ENCODE measurements around the gene HOXB6. TPM values are rescaled to one million over a fixed set of nuclear protein-coding genes. Genes with fewer than 3 reads are reported as not detected.
A peak's percentile ranks its signal among the peaks of the same experiment; 100 is the strongest.

HOXB6 gene
- total RNA-seq, 2 donors from 2014 or later, result not detected

- Mint-ChIP-seq H3K4me1 (peaks cover 7% of the 10 kb centered on the region), H3K27me3 (ENCODE audit: insufficient read depth) (peaks cover 99% of the 10 kb centered on the region), H3K9me3 (peaks cover 2% of the 10 kb centered on the region), H3K27ac (no peak overlapping the region), H3K4me3 (peak overlapping the region; percentile 43), H3K36me3 (ENCODE audit: low read depth) (no peaks in the 10 kb centered on the region)
- no peak overlapping the region for H3K4me3 ChIP-seq (ENCODE audit: low read length)
- H3K4me1 ChIP-seq (ENCODE audit: control insufficient read depth, insufficient read depth, low read length), result no peaks in the 10 kb centered on the region
- TF ChIP-seq CTCF (conservative IDR thresholded peaks at IDR 0.05), result no peak
- peak; percentile 64 for DNase-seq
- peaks cover 100% of the 10 kb centered on the region for H3K27me3 ChIP-seq (ENCODE audit: control insufficient read depth, insufficient read depth, low read length, poor library complexity, severe bottlenecking)
- peaks cover 13% of the 10 kb centered on the region for H3K9me3 ChIP-seq (ENCODE audit: control insufficient read depth, low read length)
- H3K27ac ChIP-seq (ENCODE audit: low read depth, low read length), result peak overlapping the region; percentile 24
- 4% methylated on average over 11 of the region's 15 CpGs; no CpG with 5 or more reads in 1 of the 2 experiments for WGBS, 2 experiments (ENCODE audit: insufficient coverage in 1 of 2, insufficient read length in 1 of 2)
- H3K36me3 ChIP-seq (ENCODE audit: control insufficient read depth, insufficient read depth, low read length), result no peaks in the 10 kb centered on the region
- no peak overlapping the region for H3K9ac ChIP-seq (ENCODE audit: extremely low read depth, low read length, poor library complexity, severe bottlenecking)
These were observed 5.0 kb upstream of the HOXB6 start for GRCh38 chr17:48609759-48610281.

GRCh38 chr17:48609033-48609432, 4.2 kb upstream of the HOXB6 start:
- Histone ChIP-seq H3K36me3 (ENCODE audit: control insufficient read depth, insufficient read depth, low read length) (no peaks in the 10 kb centered on the region), H3K9me3 (ENCODE audit: control insufficient read depth, low read length) (peaks cover 16% of the 10 kb centered on the region), H3K27me3 (ENCODE audit: control insufficient read depth, insufficient read depth, low read length, poor library complexity, severe bottlenecking) (peaks cover 100% of the 10 kb centered on the region), H3K27ac (ENCODE audit: low read depth, low read length) (no peak overlapping the region), H3K4me3 (ENCODE audit: low read length) (no peak overlapping the region), H3K4me1 (ENCODE audit: control insufficient read depth, insufficient read depth, low read length) (no peaks in the 10 kb centered on the region), H3K9ac (ENCODE audit: extremely low read depth, low read length, poor library complexity, severe bottlenecking) (no peak overlapping the region)
- DNase-seq, result no peak
- Mint-ChIP-seq H3K36me3 (ENCODE audit: low read depth) (no peaks in the 10 kb centered on the region), H3K4me1 (peaks cover 7% of the 10 kb centered on the region), H3K9me3 (peaks cover 2% of the 10 kb centered on the region), H3K27ac (no peak overlapping the region), H3K27me3 (ENCODE audit: insufficient read depth) (peaks cover 99% of the 10 kb centered on the region), H3K4me3 (no peak overlapping the region)
- TF ChIP-seq CTCF (conservative IDR thresholded peaks at IDR 0.05), result no peak

DNA sequence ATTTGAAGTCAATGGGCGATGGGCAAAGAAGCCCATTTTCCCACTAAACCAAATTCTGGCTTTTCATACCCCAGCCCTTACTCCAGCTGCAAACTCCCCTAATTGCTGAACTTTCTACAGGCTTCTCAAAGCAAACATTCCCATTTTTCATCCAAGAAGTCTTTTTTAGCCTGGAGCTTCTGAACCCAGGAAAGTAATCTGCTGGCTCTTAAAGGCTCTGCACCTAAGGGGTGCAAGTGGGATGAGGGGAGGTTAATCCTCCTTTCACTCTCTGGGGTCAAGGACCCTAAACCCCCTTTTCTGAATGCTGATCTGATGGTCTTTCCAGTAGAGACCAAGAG, 3.7 kb upstream of the HOXB6 start:
- TF ChIP-seq CTCF (conservative IDR thresholded peaks at IDR 0.05), result no peak
- Histone ChIP-seq H3K27ac (ENCODE audit: low read depth, low read length) (no peak overlapping the region), H3K9ac (ENCODE audit: extremely low read depth, low read length, poor library complexity, severe bottlenecking) (no peak overlapping the region), H3K4me3 (ENCODE audit: low read length) (no peak overlapping the region), H3K36me3 (ENCODE audit: control insufficient read depth, insufficient read depth, low read length) (no peaks in the 10 kb centered on the region), H3K4me1 (ENCODE audit: control insufficient read depth, insufficient read depth, low read length) (no peaks in the 10 kb centered on the region), H3K27me3 (ENCODE audit: control insufficient read depth, insufficient read depth, low read length, poor library complexity, severe bottlenecking) (peaks cover 100% of the 10 kb centered on the region), H3K9me3 (ENCODE audit: control insufficient read depth, low read length) (peaks cover 16% of the 10 kb centered on the region)
- Mint-ChIP-seq H3K9me3 (peaks cover 2% of the 10 kb centered on the region), H3K27ac (no peak overlapping the region), H3K36me3 (ENCODE audit: low read depth) (no peaks in the 10 kb centered on the region), H3K4me3 (no peak overlapping the region), H3K27me3 (ENCODE audit: insufficient read depth) (peaks cover 99% of the 10 kb centered on the region), H3K4me1 (peaks cover 7% of the 10 kb centered on the region)
- no peak for DNase-seq
- 40 to 56% methylated on average over 1 of the region's 1 CpG for WGBS, 2 experiments (ENCODE audit: insufficient coverage in 1 of 2, insufficient read length in 1 of 2)

Data from endodermal cell (in vitro differentiated cells).